HFFc6 (cell line): Measurements from ENCODE around the gene MAP6D1. TPM values are rescaled to one million over a fixed set of nuclear protein-coding genes. Genes with fewer than 3 reads are reported as not detected.

Source experiments
- DNase-seq: peaks from one replicate; pipeline ENCODE4 v3.0.0-alpha.2; 2018
- H3K27ac Mint-ChIP-seq: 2 replicates; pipeline ENCODE4 v1.8.0; 2020; ENCODE audit warnings: mild to moderate bottlenecking, mixed read lengths
- H3K27me3 Mint-ChIP-seq: 2 replicates; pipeline ENCODE4 v1.8.0; 2021; ENCODE audit warnings: mild to moderate bottlenecking, moderate library complexity, mixed read lengths; ENCODE audit not compliant: insufficient read depth
- H3K36me3 Mint-ChIP-seq: 2 replicates; pipeline ENCODE4 v1.8.0; 2021; ENCODE audit warnings: low read depth, mixed read lengths
- H3K4me1 Mint-ChIP-seq: 2 replicates; pipeline ENCODE4 v1.8.0; 2020; ENCODE audit warnings: low read depth, mixed read lengths
- H3K4me3 Mint-ChIP-seq: 2 replicates; pipeline ENCODE4 v1.8.0; 2020; ENCODE audit warnings: mild to moderate bottlenecking, moderate library complexity, mixed read lengths
- H3K9me3 Mint-ChIP-seq: 2 replicates; pipeline ENCODE4 v1.8.0; 2020; ENCODE audit warnings: mild to moderate bottlenecking, mixed read lengths
- CTCF ChIP-seq: fragments of 200-600 bp; sonication (generic); IDR thresholded peaks from 2 replicates; pipeline ENCODE4 v1.5.0; 2021; ENCODE audit warnings: antibody characterized with exemption, mild to moderate bottlenecking
- total RNA-seq, 6 experiments: library from RNA; stranded (reverse); fragmentation: NEBNext Ultra II Directional; extraction: Animal tissue kit (Norgen Biotek cat#: 25700); gene quantifications; 2 replicates in 1 of 6; 3 replicates in 5 of 6; pipeline ENCODE4 v1.2.3, GENCODE V29; 2021

The MAP6D1 gene
- total RNA-seq, 6 experiments from 2014 or later, result 2.9 to 4.1 (median 3.7) TPM

DNA sequence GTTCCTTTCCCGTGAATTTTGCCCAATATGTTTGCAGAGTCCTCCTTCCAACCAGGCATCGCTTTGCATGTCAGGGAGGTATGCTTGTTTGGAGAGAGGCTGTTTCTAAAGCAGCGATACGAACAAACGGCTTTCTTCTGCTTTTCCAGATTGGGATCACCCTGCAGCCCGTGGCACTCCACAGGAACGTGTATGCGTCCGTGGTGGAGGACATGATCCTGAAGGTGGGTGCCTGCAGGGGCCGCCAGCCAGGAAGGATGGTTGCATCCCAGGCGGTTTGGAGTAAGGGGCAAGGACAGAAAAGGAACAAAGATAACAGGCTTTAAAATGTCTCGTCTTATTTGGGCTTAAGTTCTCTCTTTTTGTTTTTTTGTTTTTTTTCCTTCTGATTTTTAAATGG lies 17.5 kb downstream of the MAP6D1 start:
- H3K27me3 Mint-ChIP-seq, result peaks cover 3% of the 10 kb centered on the region
- H3K27ac Mint-ChIP-seq, result no peak overlapping the region
- H3K9me3 Mint-ChIP-seq, result no peaks in the 10 kb centered on the region
- DNase-seq, result no peak
- H3K36me3 Mint-ChIP-seq, result peaks cover 24% of the 10 kb centered on the region
- no peaks in the 10 kb centered on the region for H3K4me1 Mint-ChIP-seq
- H3K4me3 Mint-ChIP-seq, result no peak overlapping the region
- TF ChIP-seq CTCF, result no peak

DNA sequence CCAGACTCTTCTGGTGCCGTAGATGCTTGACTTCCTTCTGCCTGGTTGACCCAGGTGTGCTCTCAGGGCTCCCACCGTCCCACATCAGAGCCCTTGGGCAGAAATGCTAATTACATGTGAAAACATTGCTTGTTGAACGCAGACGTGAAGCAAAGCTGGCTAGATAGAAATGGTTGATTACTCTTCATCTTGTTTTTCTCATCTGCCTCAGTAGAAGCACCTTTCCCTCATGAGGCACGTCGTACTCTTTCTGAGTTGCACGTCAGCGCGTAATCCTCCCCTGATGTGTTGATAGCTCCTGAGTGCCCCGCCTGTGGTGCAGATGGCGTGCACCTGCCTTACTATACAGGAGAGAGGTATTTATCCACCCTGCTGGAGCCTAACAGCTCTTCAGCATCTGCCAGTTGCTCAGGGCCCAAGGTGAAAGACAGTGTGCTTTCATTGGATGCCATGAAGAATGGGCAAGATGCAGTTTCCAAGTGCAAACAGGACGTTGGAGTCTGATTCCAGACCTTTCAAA lies 18.1 kb downstream of the MAP6D1 start:
- H3K4me3 Mint-ChIP-seq, result no peak overlapping the region
- TF ChIP-seq CTCF, result no peak
- H3K27me3 Mint-ChIP-seq, result peaks cover 2% of the 10 kb centered on the region
- no peaks in the 10 kb centered on the region for H3K9me3 Mint-ChIP-seq
- H3K27ac Mint-ChIP-seq, result no peak overlapping the region
- DNase-seq, result no peak
- peaks cover 21% of the 10 kb centered on the region for H3K36me3 Mint-ChIP-seq
- H3K4me1 Mint-ChIP-seq, result no peaks in the 10 kb centered on the region

DNA sequence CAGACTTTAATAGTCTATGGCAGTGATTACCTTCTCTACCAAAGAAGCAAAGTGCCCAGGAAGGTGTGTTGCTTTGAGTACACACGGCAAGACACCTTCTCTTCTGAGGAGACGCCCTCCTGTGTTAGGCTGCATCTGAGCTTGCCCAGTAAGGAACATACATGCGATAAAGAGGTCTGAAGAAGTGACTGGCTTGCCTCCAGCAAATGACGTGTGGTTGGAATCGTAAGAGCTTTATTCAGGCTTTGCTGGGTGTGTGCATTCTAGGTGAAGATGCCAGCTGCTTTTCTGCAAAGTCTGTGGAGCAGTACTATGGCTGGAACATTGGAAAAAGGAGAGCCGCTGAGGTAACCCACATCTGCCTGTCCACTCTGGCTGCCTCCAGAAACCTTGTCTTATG lies 22.4 kb downstream of the MAP6D1 start:
- Mint-ChIP-seq H3K27me3 (peaks cover 2% of the 10 kb centered on the region), H3K9me3 (no peaks in the 10 kb centered on the region), H3K27ac (no peak overlapping the region), H3K4me1 (no peaks in the 10 kb centered on the region), H3K36me3 (peaks cover 38% of the 10 kb centered on the region), H3K4me3 (no peak overlapping the region)
- no peak for TF ChIP-seq CTCF
- no peak for DNase-seq

- H3K4me1 Mint-ChIP-seq, result no peaks in the 10 kb centered on the region
- TF ChIP-seq CTCF, result no peak
- DNase-seq, result no peak
- H3K4me3 Mint-ChIP-seq, result no peak overlapping the region
- H3K36me3 Mint-ChIP-seq, result peaks cover 36% of the 10 kb centered on the region
- no peaks in the 10 kb centered on the region for H3K9me3 Mint-ChIP-seq
- peaks cover 2% of the 10 kb centered on the region for H3K27me3 Mint-ChIP-seq
- H3K27ac Mint-ChIP-seq, result no peak overlapping the region
These were observed 23.8 kb downstream of the MAP6D1 start for GRCh38 chr3:183801601-183802000.

DNA sequence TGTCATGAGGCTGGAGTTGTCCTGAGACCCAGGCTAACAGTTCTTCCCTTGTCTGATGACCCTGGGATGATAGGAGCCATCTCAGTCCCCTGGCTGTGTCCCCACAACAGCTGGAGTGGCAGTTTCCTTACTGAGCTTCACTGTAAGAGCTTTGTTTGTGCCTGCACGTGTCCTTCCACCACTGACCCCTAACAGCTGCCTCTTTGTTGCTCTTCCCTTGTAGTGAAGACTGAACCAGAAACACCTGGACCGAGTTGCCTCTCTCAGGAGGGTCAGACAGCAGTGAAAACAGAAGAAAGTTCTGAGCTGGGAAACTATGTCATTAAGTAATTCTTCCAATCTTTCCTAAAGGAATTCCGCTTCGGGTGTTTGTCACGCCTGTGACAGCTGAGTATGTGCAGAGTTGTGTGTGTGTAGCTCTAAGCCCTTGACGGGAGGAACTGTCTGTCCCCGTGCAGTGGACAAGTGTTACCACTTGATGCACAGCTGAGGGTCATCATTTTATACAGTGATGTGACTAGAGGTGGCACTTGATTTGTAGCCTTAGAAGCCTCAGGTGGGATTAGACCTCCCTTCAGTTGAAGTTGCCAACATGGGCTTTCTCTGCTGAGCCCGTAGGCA lies 25.0 kb downstream of the MAP6D1 start:
- Mint-ChIP-seq H3K9me3 (no peaks in the 10 kb centered on the region), H3K27ac (no peak overlapping the region; the same call in 1 of the 2 replicates), H3K4me3 (no peak overlapping the region), H3K36me3 (peaks cover 39% of the 10 kb centered on the region), H3K27me3 (peaks cover 2% of the 10 kb centered on the region), H3K4me1 (no peaks in the 10 kb centered on the region)
- DNase-seq, result no peak
- no peak for TF ChIP-seq CTCF
